Neuronal stem cell (in vitro differentiated cells): Measurements from ENCODE around the gene GSTA5. TPM values are rescaled to one million over a fixed set of nuclear protein-coding genes. Genes with fewer than 3 reads are reported as not detected.

Source experiments
- DNase-seq: peaks from one replicate; pipeline ENCODE4 v3.0.0-alpha.2; 2013; ENCODE audit warnings: low spot score
- H2AFZ ChIP-seq: one replicate; pipeline ENCODE4 v1.6.1; 2013; ENCODE audit warnings: mild to moderate bottlenecking, low read length, inconsistent platforms
- H2AK5ac ChIP-seq: 2 replicates; pipeline ENCODE4 v1.6.1; 2013; ENCODE audit warnings: low read depth, mild to moderate bottlenecking, inconsistent platforms, low read length, moderate library complexity, mixed read lengths
- H2BK120ac ChIP-seq: 2 replicates; pipeline ENCODE4 v1.6.1; 2013; ENCODE audit warnings: low read depth, mild to moderate bottlenecking, inconsistent platforms, low read length, moderate library complexity, mixed read lengths
- H2BK12ac ChIP-seq: one replicate; pipeline ENCODE4 v1.6.1; 2013; ENCODE audit warnings: low read length, inconsistent platforms
- H2BK15ac ChIP-seq: 2 replicates; pipeline ENCODE4 v1.6.1; 2013; ENCODE audit warnings: mild to moderate bottlenecking, low read length, inconsistent platforms, mixed read lengths
- H2BK5ac ChIP-seq: one replicate; pipeline ENCODE4 v1.6.1; 2013; ENCODE audit warnings: inconsistent platforms, mild to moderate bottlenecking, low read length, moderate library complexity
- H3K14ac ChIP-seq: one replicate; pipeline ENCODE4 v1.6.1; 2013; ENCODE audit warnings: low read length, inconsistent platforms
- H3K18ac ChIP-seq: 2 replicates; pipeline ENCODE4 v1.6.1; 2013; ENCODE audit warnings: low read length, inconsistent platforms
- H3K23ac ChIP-seq: 2 replicates; pipeline ENCODE4 v1.6.1; 2013; ENCODE audit warnings: low read depth, mild to moderate bottlenecking, mixed read lengths, low read length, inconsistent platforms; ENCODE audit not compliant: poor library complexity
- H3K27ac ChIP-seq: replicated peaks from 3 replicates; pipeline ENCODE4 v1.5.1; 2013; ENCODE audit warnings: low read length, inconsistent platforms
- H3K27me3 ChIP-seq, 3 experiments: 2 replicates each; pipeline ENCODE4 v1.6.1; 2013; ENCODE audit warnings: low read length in 3 of 3, mild to moderate bottlenecking in 2 of 3, inconsistent platforms in 1 of 3, low read depth in 1 of 3, mixed read lengths in 1 of 3, moderate library complexity in 1 of 3; ENCODE audit not compliant: control insufficient read depth in 3 of 3, insufficient read depth in 3 of 3
- H3K36me3 ChIP-seq, 2 donors: replicated peaks in 1 of 2; 2 replicates each; pipeline ENCODE4 v1.6.1; 2013; ENCODE audit warnings: low read length in 2 of 2; ENCODE audit not compliant: control insufficient read depth in 2 of 2, insufficient read depth in 2 of 2
- H3K4ac ChIP-seq: 2 replicates; pipeline ENCODE4 v1.6.1; 2013; ENCODE audit warnings: inconsistent platforms, mild to moderate bottlenecking, low read length, moderate library complexity
- H3K4me1 ChIP-seq, 2 donors: 1 replicate in 1 of 2; 2 replicates in 1 of 2; pipeline ENCODE4 v1.6.1; 2013; ENCODE audit warnings: low read length in 2 of 2, low read depth in 1 of 2; ENCODE audit not compliant: control insufficient read depth in 2 of 2, insufficient read depth in 1 of 2
- H3K4me2 ChIP-seq: one replicate; pipeline ENCODE4 v1.6.1; 2013; ENCODE audit warnings: mild to moderate bottlenecking, low read length, inconsistent platforms; ENCODE audit not compliant: insufficient read depth, poor library complexity, severe bottlenecking
- H3K4me3 ChIP-seq, 2 donors: 2 replicates each; pipeline ENCODE4 v1.5.1; 2013; ENCODE audit warnings: low read length in 2 of 2, mild to moderate bottlenecking in 2 of 2, inconsistent platforms in 1 of 2, moderate library complexity in 1 of 2
- H3K79me1 ChIP-seq: one replicate; pipeline ENCODE4 v1.6.1; 2013; ENCODE audit warnings: low read depth, mild to moderate bottlenecking, inconsistent platforms, low read length, moderate library complexity
- H3K9ac ChIP-seq: one replicate; pipeline ENCODE4 v1.6.1; 2013; ENCODE audit warnings: mild to moderate bottlenecking, low read depth, low read length, inconsistent platforms; ENCODE audit not compliant: poor library complexity
- H3K9me3 ChIP-seq, 2 donors: replicated peaks in 1 of 2; 2 replicates each; pipeline versions ENCODE3 to v1.6.1; 2013; ENCODE audit warnings: low read length in 2 of 2, mild to moderate bottlenecking in 2 of 2, inconsistent platforms in 1 of 2, low read depth in 1 of 2, mixed read lengths in 1 of 2, moderate library complexity in 1 of 2; ENCODE audit not compliant: control insufficient read depth in 2 of 2, insufficient read depth in 1 of 2
- H4K8ac ChIP-seq: one replicate; pipeline ENCODE4 v1.6.1; 2013; ENCODE audit warnings: low read depth, mild to moderate bottlenecking, inconsistent platforms, low read length, moderate library complexity
- H4K91ac ChIP-seq: one replicate; pipeline ENCODE4 v1.6.1; 2013; ENCODE audit warnings: low read length, low read depth, mild to moderate bottlenecking, inconsistent platforms; ENCODE audit not compliant: poor library complexity
- WGBS, 2 donors: extraction: QIAGEN DNeasy Blood & Tissue Kit; methylation state at CpG; one replicate each; pipeline ENCODE4 v1.1.7; 2013; ENCODE audit warnings: missing lambda C conversion rate in 2 of 2, mixed read lengths in 1 of 2; ENCODE audit not compliant: insufficient read length in 2 of 2, insufficient replicate concordance in 1 of 2; ENCODE audit errors: extremely low coverage in 2 of 2; 5-methylcytosine and 5-hydroxymethylcytosine counted together
- polyA plus RNA-seq, 2 experiments: library from polyadenylated mRNA; stranded (reverse); fragments of 200-250 nt; gene quantifications; one replicate each; pipeline ENCODE4 v1.2.3, GENCODE V29; 2013

Gene GSTA5
- polyA plus RNA-seq (2013, experiment 1 of 2) = not detected
- not detected for polyA plus RNA-seq (2013, experiment 2 of 2)

GRCh38 chr6:52840763-52841585, at the start of gene GSTA5:
GSTA5 (minus strand) TSS chr6:52840813.
- no peak within 1 kb of the TSS for H3K4me2 ChIP-seq
- no CpG with 5 or more reads among the region's 5 CpGs for WGBS, 2 donors
- DNase-seq = no peak
- H3K4me3 ChIP-seq = no peak within 1 kb of the TSS
- H2AK5ac ChIP-seq = no peak within 1 kb of the TSS
- H4K91ac ChIP-seq = no peak within 1 kb of the TSS
- H2AFZ ChIP-seq = no peak within 1 kb of the TSS
- no peak within 1 kb of the TSS for H2BK120ac ChIP-seq
- no peaks in the 10 kb centered on the region for H3K36me3 ChIP-seq
- H3K27me3 ChIP-seq = no peaks in the 10 kb centered on the region
- peaks cover 0 to 4% of the 10 kb centered on the region in 2 donors for H3K4me1 ChIP-seq
- H3K79me1 ChIP-seq = no peaks in the 10 kb centered on the region
- no peak within 1 kb of the TSS for H3K4ac ChIP-seq
- H3K9me3 ChIP-seq = peaks cover 0 to 2% of the 10 kb centered on the region in 2 donors
- no peak within 1 kb of the TSS for H2BK15ac ChIP-seq
- no peak within 1 kb of the TSS for H3K18ac ChIP-seq
- H3K27ac ChIP-seq = no peak within 1 kb of the TSS
- no peak within 1 kb of the TSS for H2BK5ac ChIP-seq
- H3K9ac ChIP-seq = no peak within 1 kb of the TSS
- H3K14ac ChIP-seq = no peak within 1 kb of the TSS
- H3K23ac ChIP-seq = no peak within 1 kb of the TSS
- H2BK12ac ChIP-seq = no peak within 1 kb of the TSS
- H4K8ac ChIP-seq = no peak within 1 kb of the TSS

- H3K4me1 ChIP-seq = peaks cover 0 to 3% of the 10 kb centered on the region in 2 donors
- H3K9ac ChIP-seq = no peak overlapping the region
- H3K14ac ChIP-seq = no peak overlapping the region
- no peak overlapping the region for H2AFZ ChIP-seq
- H3K9me3 ChIP-seq = peaks cover 0 to 2% of the 10 kb centered on the region in 2 donors
- no peak overlapping the region for H3K23ac ChIP-seq
- H4K91ac ChIP-seq = no peak overlapping the region
- WGBS, 2 donors = no CpG with 5 or more reads among the region's 3 CpGs
- no peak overlapping the region for H4K8ac ChIP-seq
- DNase-seq = no peak
- H3K4ac ChIP-seq = no peak overlapping the region
- no peak overlapping the region for H3K18ac ChIP-seq
- H2BK5ac ChIP-seq = no peak overlapping the region
- no peaks in the 10 kb centered on the region for H3K36me3 ChIP-seq
- no peak overlapping the region for H3K4me2 ChIP-seq
- H3K4me3 ChIP-seq = no peak overlapping the region
- H3K27ac ChIP-seq = no peak overlapping the region
- H3K27me3 ChIP-seq = no peaks in the 10 kb centered on the region
- H2BK15ac ChIP-seq = no peak overlapping the region
- H2BK120ac ChIP-seq = no peak overlapping the region
- no peaks in the 10 kb centered on the region for H3K79me1 ChIP-seq
- H2BK12ac ChIP-seq = no peak overlapping the region
- no peak overlapping the region for H2AK5ac ChIP-seq
Measured at GRCh38 chr6:52890018-52890417, 49.4 kb upstream of the GSTA5 start.

- H3K4me3 ChIP-seq = no peak overlapping the region
- no peak overlapping the region for H2AK5ac ChIP-seq
- no peaks in the 10 kb centered on the region for H3K27me3 ChIP-seq
- H3K4ac ChIP-seq = no peak overlapping the region
- no peak overlapping the region for H2AFZ ChIP-seq
- H3K4me1 ChIP-seq = no peaks in the 10 kb centered on the region
- H4K91ac ChIP-seq = no peak overlapping the region
- H3K27ac ChIP-seq = no peak overlapping the region
- WGBS, 2 donors = no CpG with 5 or more reads among the region's 3 CpGs
- H2BK12ac ChIP-seq = no peak overlapping the region
- no peak overlapping the region for H3K23ac ChIP-seq
- no peak overlapping the region for H2BK120ac ChIP-seq
- H3K79me1 ChIP-seq = no peaks in the 10 kb centered on the region
- H3K14ac ChIP-seq = no peak overlapping the region
- no peak overlapping the region for H3K18ac ChIP-seq
- H3K9ac ChIP-seq = no peak overlapping the region
- DNase-seq = no peak
- no peak overlapping the region for H4K8ac ChIP-seq
- H2BK5ac ChIP-seq = no peak overlapping the region
- H3K4me2 ChIP-seq = no peak overlapping the region
- no peaks in the 10 kb centered on the region for H3K36me3 ChIP-seq
- peaks cover 0 to 2% of the 10 kb centered on the region in 2 donors for H3K9me3 ChIP-seq
- no peak overlapping the region for H2BK15ac ChIP-seq
Measured at GRCh38 chr6:52887910-52888524, 47.4 kb upstream of the GSTA5 start.
